Loucy (cell line): ENCODE measurements around the gene GPRIN2.
"Not testable (repeated sequence)": the region's sequence is repeated elsewhere in the genome, so short reads cannot be mapped to it uniquely, and the experiment has no call there.

Experiments used
- H2AFZ ChIP-seq: fragments of 200-600 bp; sonication (generic); 2 replicates; pipeline ENCODE4 v1.6.0; 2016; ENCODE audit warnings: antibody characterized with exemption, mild to moderate bottlenecking, low read length, moderate library complexity
- H3F3A ChIP-seq: fragments of 200-600 bp; 2 replicates; pipeline ENCODE4 v1.6.0; 2016; ENCODE audit warnings: antibody characterized with exemption, low read depth, mild to moderate bottlenecking
- H3K27me3 ChIP-seq: fragments of 200-600 bp; sonication (generic); 2 replicates; pipeline ENCODE4 v1.6.1; 2014; ENCODE audit warnings: low read length, mild to moderate bottlenecking; ENCODE audit not compliant: insufficient read depth, poor library complexity, severe bottlenecking
- H3K36me3 ChIP-seq: fragments of 200-600 bp; sonication (generic); 2 replicates; pipeline ENCODE4 v1.6.1; 2016; ENCODE audit warnings: low read length; ENCODE audit not compliant: insufficient read depth
- H3K4me1 ChIP-seq: fragments of 200-600 bp; sonication (generic); 2 replicates; pipeline ENCODE4 v1.5.1; 2014; ENCODE audit warnings: low read length, mild to moderate bottlenecking; ENCODE audit not compliant: insufficient read depth, poor library complexity, severe bottlenecking
- H3K4me2 ChIP-seq: fragments of 200-600 bp; sonication (generic); 2 replicates; pipeline ENCODE4 v1.6.0; 2014; ENCODE audit warnings: antibody characterized with exemption, low read length, low read depth, mild to moderate bottlenecking; ENCODE audit not compliant: poor library complexity, severe bottlenecking
- H3K4me3 ChIP-seq: fragments of 200-600 bp; sonication (generic); 2 replicates; pipeline ENCODE4 v1.5.1; 2014; ENCODE audit warnings: low read length, mild to moderate bottlenecking, mixed read lengths; ENCODE audit not compliant: poor library complexity, severe bottlenecking
- H3K79me2 ChIP-seq: fragments of 200-600 bp; sonication (generic); 2 replicates; pipeline ENCODE4 v1.6.1; 2014; ENCODE audit warnings: low read length; ENCODE audit not compliant: insufficient read depth
- H3K9ac ChIP-seq: fragments of 200-600 bp; sonication (generic); 2 replicates; pipeline ENCODE4 v1.6.0; 2014; ENCODE audit warnings: mild to moderate bottlenecking, low read depth, low read length, moderate library complexity; ENCODE audit not compliant: poor library complexity, severe bottlenecking
- H3K9me2 ChIP-seq: fragments of 200-600 bp; sonication (generic); replicated peaks from 2 replicates; pipeline ENCODE4 v1.6.1; 2016; ENCODE audit warnings: low read depth, low read length, mixed read lengths
- H3K9me3 ChIP-seq: fragments of 200-600 bp; sonication (generic); 2 replicates; pipeline ENCODE4 v1.6.1; 2014; ENCODE audit warnings: mild to moderate bottlenecking, antibody characterized with exemption, low read length, low read depth; ENCODE audit not compliant: insufficient read depth
- H4K20me1 ChIP-seq: fragments of 200-600 bp; sonication (generic); 2 replicates; pipeline ENCODE4 v1.6.0; 2014; ENCODE audit warnings: antibody characterized with exemption, low read length, mild to moderate bottlenecking; ENCODE audit not compliant: insufficient read depth, poor library complexity, severe bottlenecking

The GPRIN2 gene

DNA sequence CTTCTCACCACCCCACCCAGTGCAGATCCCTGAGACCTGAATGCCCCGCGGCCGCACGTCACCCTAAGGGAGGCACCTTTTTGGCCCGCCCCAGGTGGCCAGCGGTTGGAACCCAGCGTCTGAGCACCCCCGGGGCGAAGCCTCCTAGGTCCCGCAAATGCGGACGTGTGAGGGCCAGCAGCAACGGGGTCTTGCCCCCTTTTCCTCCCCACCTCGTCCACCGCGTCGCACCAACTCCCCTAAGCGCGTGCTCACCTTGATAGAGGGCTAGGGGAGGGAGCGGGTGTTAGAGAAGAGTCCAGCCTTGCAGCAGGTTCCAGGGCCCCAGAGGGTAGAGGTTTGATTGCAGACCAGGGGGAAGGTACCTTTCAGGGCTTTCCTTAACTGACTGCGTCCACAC is 22.9 kb upstream of the GPRIN2 start:
- not testable (repeated sequence) for H3K9me2 ChIP-seq, H2AFZ ChIP-seq, H3K79me2 ChIP-seq, H4K20me1 ChIP-seq, H3K9ac ChIP-seq, H3K4me3 ChIP-seq, H3K4me2 ChIP-seq, H3K4me1 ChIP-seq, H3K9me3 ChIP-seq, H3F3A ChIP-seq, H3K27me3 ChIP-seq, H3K36me3 ChIP-seq

- not testable (repeated sequence) for H3K9me2 ChIP-seq, H3K79me2 ChIP-seq, H3K36me3 ChIP-seq, H2AFZ ChIP-seq, H3K9me3 ChIP-seq, H3K27me3 ChIP-seq, H3K4me3 ChIP-seq, H3F3A ChIP-seq, H3K4me1 ChIP-seq, H4K20me1 ChIP-seq, H3K4me2 ChIP-seq, H3K9ac ChIP-seq
Observed at GRCh38 chr10:46578474-46579178, 22.2 kb upstream of the GPRIN2 start, which contains the start of gene SYT15. SYT15 (plus strand) TSS chr10:46579128; CDS start chr10:46579169, 41 bp downstream.

DNA sequence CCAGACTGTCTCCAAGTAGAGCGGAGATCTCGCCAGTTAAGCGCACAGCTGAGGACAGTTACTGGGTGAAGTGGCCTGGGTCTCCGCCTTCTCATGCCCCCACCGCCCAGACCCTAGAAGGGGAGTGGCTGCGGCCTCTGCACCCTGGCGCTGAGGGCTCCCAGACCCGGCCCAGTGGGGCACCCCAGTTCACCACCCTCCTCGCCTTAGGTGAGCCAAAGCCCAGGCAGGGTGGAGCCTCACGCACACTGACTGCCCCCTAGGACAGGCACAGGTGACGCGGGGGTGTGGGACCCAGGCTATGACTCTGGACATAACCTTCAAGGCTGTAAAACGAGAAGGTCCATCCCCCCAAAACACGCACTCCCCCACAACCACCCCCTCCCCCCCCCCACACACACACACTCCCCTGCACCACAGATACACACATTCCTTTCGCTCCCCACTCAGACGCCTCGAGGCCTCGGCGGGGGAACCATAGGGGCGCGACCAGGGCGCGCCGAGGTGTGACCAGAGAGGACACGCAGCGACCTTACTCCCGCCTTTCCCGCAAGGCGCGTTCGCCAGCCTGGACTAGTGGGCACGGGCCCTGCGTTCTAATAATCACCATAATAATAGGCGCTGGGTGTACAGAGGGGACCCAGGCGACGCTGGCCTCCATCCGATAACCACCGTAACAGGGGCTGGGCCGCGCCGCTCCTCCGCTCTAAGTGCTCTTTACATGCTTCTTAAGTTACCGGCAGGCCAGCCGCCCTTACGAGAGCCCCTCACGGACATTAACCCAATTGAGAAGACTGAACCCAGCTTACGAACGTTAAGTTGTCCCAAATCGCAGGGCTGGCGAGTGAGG is 21.4 kb upstream of the GPRIN2 start:
- not testable (repeated sequence) for H3K79me2 ChIP-seq, H3F3A ChIP-seq, H3K9me2 ChIP-seq, H3K4me3 ChIP-seq, H3K9me3 ChIP-seq, H2AFZ ChIP-seq, H3K36me3 ChIP-seq, H3K27me3 ChIP-seq, H4K20me1 ChIP-seq, H3K4me1 ChIP-seq, H3K4me2 ChIP-seq, H3K9ac ChIP-seq

DNA sequence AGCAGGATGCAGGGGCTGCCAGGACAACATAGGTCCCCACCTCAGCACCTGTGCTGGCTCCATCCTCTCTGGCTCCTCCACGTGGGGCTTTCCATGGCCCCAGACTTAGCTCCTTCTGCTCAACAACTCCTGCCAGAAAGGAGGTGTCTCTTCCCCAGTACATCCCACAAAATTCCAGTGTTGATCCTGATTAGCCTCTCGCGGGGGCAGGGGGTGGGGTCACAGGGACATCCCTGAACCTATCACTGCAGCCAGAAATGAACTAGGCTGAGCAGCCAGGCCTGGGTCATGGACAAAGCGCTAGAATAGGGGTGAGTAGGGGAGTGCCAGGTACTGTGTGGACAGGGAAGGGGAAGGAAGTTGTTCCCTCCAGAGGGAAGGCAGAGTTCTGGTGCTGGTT is 17.4 kb upstream of the GPRIN2 start:
- not testable (repeated sequence) for H4K20me1 ChIP-seq, H3K4me1 ChIP-seq

DNA sequence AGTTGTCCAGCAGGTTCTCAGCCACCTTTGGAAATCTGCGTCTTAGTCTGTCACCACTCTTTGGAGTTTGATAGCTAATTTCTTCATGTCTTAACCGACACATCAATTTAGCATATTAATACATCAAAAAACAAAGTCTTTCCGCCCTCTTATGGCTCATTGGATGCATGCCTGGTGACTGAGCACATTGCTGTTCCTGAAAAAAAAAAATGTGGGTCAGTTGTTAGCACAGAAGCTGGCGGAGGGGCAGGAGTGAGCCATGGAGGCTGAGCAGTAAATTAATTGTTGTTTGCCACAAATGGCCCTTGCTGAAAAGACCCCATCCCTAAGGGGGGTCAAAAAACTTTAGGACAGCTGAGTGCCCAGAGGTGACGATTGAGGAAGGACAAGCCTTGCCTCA is 16.9 kb upstream of the GPRIN2 start:
- not testable (repeated sequence) for H3F3A ChIP-seq, H3K4me2 ChIP-seq, H3K9me2 ChIP-seq, H3K4me3 ChIP-seq, H3K9me3 ChIP-seq, H3K9ac ChIP-seq, H4K20me1 ChIP-seq, H3K36me3 ChIP-seq, H3K27me3 ChIP-seq, H3K79me2 ChIP-seq, H3K4me1 ChIP-seq, H2AFZ ChIP-seq

More for the DNA sequence above, 17.4 kb upstream of the GPRIN2 start:
- H3K36me3 ChIP-seq, H3K79me2 ChIP-seq, H3K4me3 ChIP-seq, H3K9ac ChIP-seq, H3F3A ChIP-seq, H3K9me2 ChIP-seq, H3K4me2 ChIP-seq, H2AFZ ChIP-seq, H3K27me3 ChIP-seq, H3K9me3 ChIP-seq: not testable (repeated sequence)

DNA sequence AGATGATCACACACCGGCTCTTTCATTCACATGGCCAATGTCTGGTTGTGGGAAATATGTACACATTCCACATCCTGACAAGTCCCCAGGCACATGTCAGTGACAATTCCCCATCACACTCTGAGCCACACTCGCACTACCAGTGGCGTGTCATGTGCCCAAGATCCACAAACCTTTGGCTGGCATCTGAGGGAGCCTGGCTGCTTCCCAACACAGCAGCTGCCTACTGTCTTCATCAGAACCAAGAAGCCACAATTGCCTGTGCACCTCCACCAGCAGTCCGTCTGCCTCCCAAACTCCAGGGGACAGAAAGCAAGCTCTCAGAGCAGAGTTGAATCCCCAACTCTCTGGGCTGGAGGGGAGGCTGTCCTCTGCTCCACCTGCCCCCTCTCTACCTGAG is 16.3 kb upstream of the GPRIN2 start:
- not testable (repeated sequence) for H3K9ac ChIP-seq, H3K4me2 ChIP-seq, H3F3A ChIP-seq, H3K4me3 ChIP-seq, H2AFZ ChIP-seq, H4K20me1 ChIP-seq, H3K79me2 ChIP-seq, H3K4me1 ChIP-seq, H3K9me3 ChIP-seq, H3K9me2 ChIP-seq, H3K27me3 ChIP-seq, H3K36me3 ChIP-seq

DNA sequence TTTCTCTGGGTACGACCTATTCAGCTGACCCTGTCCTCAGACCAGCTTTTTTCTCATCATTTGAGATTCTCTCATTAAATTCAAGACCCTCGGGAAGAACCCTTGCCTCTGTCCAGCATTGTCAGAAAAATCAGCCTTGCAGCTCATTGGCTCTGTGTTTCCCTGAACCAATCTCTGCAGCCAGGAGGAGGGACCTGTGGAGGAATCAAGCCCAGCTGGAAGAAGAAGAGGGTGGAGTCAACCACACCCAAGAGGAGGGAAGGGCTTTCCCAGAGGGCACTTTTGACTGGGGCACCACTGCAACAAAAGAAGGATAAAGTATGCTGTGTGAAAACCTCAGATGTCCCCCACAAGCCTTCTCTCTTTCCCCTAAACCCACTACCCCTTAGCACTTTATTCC is 14.2 kb upstream of the GPRIN2 start:
- H3K27me3 ChIP-seq, H2AFZ ChIP-seq, H3K4me1 ChIP-seq, H4K20me1 ChIP-seq, H3K36me3 ChIP-seq, H3K9me3 ChIP-seq, H3K9me2 ChIP-seq, H3K4me3 ChIP-seq, H3F3A ChIP-seq, H3K9ac ChIP-seq, H3K4me2 ChIP-seq, H3K79me2 ChIP-seq: not testable (repeated sequence)
